WTC11 (cell line): Measurements from ENCODE around the gene ZNF674.

Source experiments
- ARID4B ChIP-seq: sonication (generic); formaldehyde crosslinking; IDR thresholded peaks from 2 replicates; pipeline ENCODE4 v1.8.0; 2023; ENCODE audit warnings: missing genetic modification reagents, mild to moderate bottlenecking, borderline replicate concordance
- CTCF ChIP-seq: fragments of 200-600 bp; IDR thresholded peaks from 2 replicates; pipeline ENCODE4 v1.8.0; 2022; ENCODE audit warnings: antibody characterized with exemption
- NR3C1 ChIP-seq: sonication (generic); formaldehyde crosslinking; conservative IDR thresholded peaks from 2 replicates; pipeline ENCODE4 v1.8.1; 2023; ENCODE audit warnings: low read depth, mild to moderate bottlenecking, missing genetic modification reagents
- USF2 ChIP-seq: sonication (generic); formaldehyde crosslinking; IDR thresholded peaks from 2 replicates; pipeline ENCODE4 v1.8.1; 2023; ENCODE audit warnings: mild to moderate bottlenecking, missing genetic modification reagents, moderate library complexity
- ZNF423 ChIP-seq: fragments of 250-450 bp; sonication (Bioruptor Pico); IDR thresholded peaks from 2 replicates; pipeline ENCODE4 v2.1.2; 2022; ENCODE audit warnings: mild to moderate bottlenecking, moderate library complexity

- TF ChIP-seq NR3C1: no peak
- TF ChIP-seq CTCF: no peak
- TF ChIP-seq ARID4B (CRISPR knock-in tag): no peak
- no peak for TF ChIP-seq USF2
- TF ChIP-seq ZNF423 (CRISPR knock-in tag): no peak
These were observed 35.4 kb upstream of the ZNF674 start for GRCh38 chrX:46580613-46581012.
